ENCODE data around the gene PGM1. TPM values are rescaled to one million over a fixed set of nuclear protein-coding genes. Genes with fewer than 3 reads are reported as not detected.

PGM1 gene
- total and polyA plus RNA-seq, 2 of the 13 experiments (the other 11 are each of a cell fraction or from before 2014, with no cell fraction given) = 51.6 to 105 TPM

DNA sequence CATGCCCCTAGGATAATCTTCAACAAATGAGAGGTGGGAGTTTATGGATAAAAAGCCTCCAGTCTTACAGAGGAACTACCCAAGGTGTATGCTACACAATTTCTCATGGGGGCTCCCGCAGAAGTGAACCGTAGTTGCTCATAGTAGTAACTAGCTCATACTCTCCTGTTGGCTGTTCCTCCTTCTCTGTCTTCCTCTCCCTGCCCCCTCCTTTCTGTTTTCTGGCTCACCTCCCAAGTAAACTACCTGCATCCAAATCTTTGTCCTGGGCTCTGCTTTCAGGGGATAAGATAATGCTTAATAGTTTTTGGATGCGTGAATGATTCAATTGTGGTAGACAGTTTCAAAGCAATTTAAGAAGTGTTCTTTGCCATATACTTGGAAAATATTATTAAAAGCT, 90.5 kb downstream of the PGM1 start (continued):
- TF ChIP-seq, protein P1, sequence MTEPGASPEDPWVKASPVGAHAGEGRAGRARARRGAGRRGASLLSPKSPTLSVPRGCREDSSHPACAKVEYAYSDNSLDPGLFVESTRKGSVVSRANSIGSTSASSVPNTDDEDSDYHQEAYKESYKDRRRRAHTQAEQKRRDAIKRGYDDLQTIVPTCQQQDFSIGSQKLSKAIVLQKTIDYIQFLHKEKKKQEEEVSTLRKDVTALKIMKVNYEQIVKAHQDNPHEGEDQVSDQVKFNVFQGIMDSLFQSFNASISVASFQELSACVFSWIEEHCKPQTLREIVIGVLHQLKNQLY (CRISPR knock-in tag; IDR thresholded peaks at IDR 0.05) = no peak
- TF ChIP-seq ZNF724P (CRISPR knock-in tag; IDR thresholded peaks at IDR 0.05; ENCODE audit: borderline replicate concordance) = no peak
- TF ChIP-seq ELF3 (CRISPR knock-in tag; IDR thresholded peaks at IDR 0.05) = no peak
- no peak for TF ChIP-seq SP140L (CRISPR knock-in tag; IDR thresholded peaks at IDR 0.05; ENCODE audit: borderline replicate concordance)
- TF ChIP-seq, protein P2, sequence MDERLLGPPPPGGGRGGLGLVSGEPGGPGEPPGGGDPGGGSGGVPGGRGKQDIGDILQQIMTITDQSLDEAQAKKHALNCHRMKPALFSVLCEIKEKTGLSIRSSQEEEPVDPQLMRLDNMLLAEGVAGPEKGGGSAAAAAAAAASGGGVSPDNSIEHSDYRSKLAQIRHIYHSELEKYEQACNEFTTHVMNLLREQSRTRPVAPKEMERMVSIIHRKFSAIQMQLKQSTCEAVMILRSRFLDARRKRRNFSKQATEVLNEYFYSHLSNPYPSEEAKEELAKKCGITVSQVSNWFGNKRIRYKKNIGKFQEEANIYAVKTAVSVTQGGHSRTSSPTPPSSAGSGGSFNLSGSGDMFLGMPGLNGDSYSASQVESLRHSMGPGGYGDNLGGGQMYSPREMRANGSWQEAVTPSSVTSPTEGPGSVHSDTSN (CRISPR knock-in tag; IDR thresholded peaks at IDR 0.05) = no peak
- TF ChIP-seq SRSF4 (IDR thresholded peaks at IDR 0.05; ENCODE audit: low read depth, low read length, poor library complexity, severe bottlenecking) = no peak
- TF ChIP-seq HHEX (CRISPR knock-in tag; IDR thresholded peaks at IDR 0.05) = no peak
- TF ChIP-seq, protein P3, sequence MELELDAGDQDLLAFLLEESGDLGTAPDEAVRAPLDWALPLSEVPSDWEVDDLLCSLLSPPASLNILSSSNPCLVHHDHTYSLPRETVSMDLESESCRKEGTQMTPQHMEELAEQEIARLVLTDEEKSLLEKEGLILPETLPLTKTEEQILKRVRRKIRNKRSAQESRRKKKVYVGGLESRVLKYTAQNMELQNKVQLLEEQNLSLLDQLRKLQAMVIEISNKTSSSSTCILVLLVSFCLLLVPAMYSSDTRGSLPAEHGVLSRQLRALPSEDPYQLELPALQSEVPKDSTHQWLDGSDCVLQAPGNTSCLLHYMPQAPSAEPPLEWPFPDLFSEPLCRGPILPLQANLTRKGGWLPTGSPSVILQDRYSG (CRISPR knock-in tag; IDR thresholded peaks at IDR 0.05) = no peak
- no peak for TF ChIP-seq KLF16 (CRISPR knock-in tag; IDR thresholded peaks at IDR 0.05)

DNA sequence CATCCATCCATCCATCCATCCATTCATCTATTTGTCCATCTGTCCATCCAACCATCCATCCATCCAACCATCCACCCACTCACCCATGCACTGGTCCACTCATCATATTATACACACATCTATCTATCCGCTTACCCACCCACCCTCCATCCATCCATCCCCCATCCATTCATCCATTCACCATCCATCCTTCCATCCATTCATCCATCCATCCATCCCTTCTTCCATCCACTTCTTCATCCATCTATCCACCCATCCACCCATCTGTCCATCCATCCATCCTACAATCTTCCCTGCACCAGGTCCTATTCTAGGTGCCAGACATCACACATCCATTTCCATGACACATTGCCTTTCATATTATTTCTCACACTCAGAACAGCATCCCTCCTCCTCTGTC, 93.5 kb downstream of the PGM1 start:
- no peak for FAIRE-seq
- WGBS (ENCODE audit: low lambda C conversion rate) = 94% methylated on average over 1 of the region's 1 CpG
- CTCF ChIA-PET (ENCODE audit: low intra/inter-chr PET ratio, low total read pairs) = no interaction called here

More for the DNA sequence above, 93.5 kb downstream of the PGM1 start:
- Histone ChIP-seq H3K4me1 (ENCODE audit: insufficient read depth, low read length) (peaks cover 13% of the 10 kb centered on the region; the same call in 1 of the 2 replicates), H3K27ac (ENCODE audit: extremely low read length, insufficient read depth, low read length) (no peak overlapping the region), H3K9ac (ENCODE audit: insufficient read depth, low read depth, low read length) (no peak overlapping the region), H3K4me2 (ENCODE audit: low read depth, low read length) (no peak overlapping the region), H3K36me3 (replicated peaks in 1 of 2; ENCODE audit: control insufficient read depth in 1 of 2, insufficient read depth in 2 of 2, low read length in 2 of 2) (no peaks in the 10 kb centered on the region), H3K79me2 (ENCODE audit: insufficient read depth, low read length) (no peaks in the 10 kb centered on the region), H2AFZ (ENCODE audit: low read length) (no peak overlapping the region), H3K9me3 (ENCODE audit: low read length) (no peaks in the 10 kb centered on the region), H4K20me1 (ENCODE audit: insufficient read depth, low read length) (no peaks in the 10 kb centered on the region), H3K4me3 (replicated peaks in 1 of 3; ENCODE audit: insufficient read depth in 1 of 3, low read depth in 2 of 3, low read length in 3 of 3) (no peak overlapping the region), H3K27me3 (ENCODE audit: control insufficient read depth in 1 of 2, insufficient read depth in 2 of 2, low read length in 2 of 2) (no peaks in the 10 kb centered on the region)
- BruUV-seq (replicated peaks) = no TSS peak
- in situ Hi-C loops (cut with HindIII; ENCODE audit: extremely low pct_ligation_motif_present, low pct_unique_long_range_greater_than_20kb) (loop anchor here (25.0 kb wide), 1 partner anchor 226 kb away; no protein-coding TSS in a partner anchor), intact Hi-C loops (cut with micrococcal nuclease; ENCODE audit: unreplicated experiment) (no loop called here)
- ATAC-seq = no peak
- POLR2A ChIA-PET = no interaction called here
- DNase-seq (ENCODE audit: low spot score) = no peak
- TF ChIP-seq XBP1 (CRISPR knock-in tag; IDR thresholded peaks at IDR 0.05) = no peak
- TF ChIP-seq NFATC3 (CRISPR knock-in tag; IDR thresholded peaks at IDR 0.05) = no peak
- TF ChIP-seq ETV5 (CRISPR knock-in tag; IDR thresholded peaks at IDR 0.05; ENCODE audit: borderline replicate concordance) = no peak
- TF ChIP-seq KAT2B (IDR thresholded peaks at IDR 0.05; ENCODE audit: borderline replicate concordance, low read depth, low read length) = no peak
- no peak for TF ChIP-seq SP2 (CRISPR knock-in tag; IDR thresholded peaks at IDR 0.05)

Measured in HepG2 (cell line).